ENCODE measurements around the gene LRRC75A. TPM values are rescaled to one million over a fixed set of nuclear protein-coding genes. Genes with fewer than 3 reads are reported as not detected.

LRRC75A gene
- total RNA-seq, 2 donors from 2014 or later, result 3.7 to 4.0 TPM

DNA sequence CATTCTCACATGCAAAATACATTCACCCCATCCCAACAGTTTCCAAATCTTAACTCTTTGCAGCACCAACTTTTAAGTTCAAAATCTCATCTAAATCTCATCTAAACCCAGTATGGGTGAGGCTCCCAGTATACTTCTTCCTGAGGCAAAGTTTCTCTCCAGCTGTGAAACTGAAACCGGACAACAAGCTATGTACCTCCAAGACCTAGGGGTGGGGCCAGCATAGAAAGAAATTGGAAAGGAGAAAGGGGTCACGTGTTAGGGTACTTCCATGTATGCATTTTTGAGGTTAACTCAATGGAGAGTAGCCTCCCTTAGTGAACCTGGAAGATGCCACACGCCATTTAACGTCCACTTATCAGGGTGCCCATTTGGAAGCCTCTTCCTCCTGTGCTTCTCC is 23.9 kb upstream of the LRRC75A start:
- TF ChIP-seq, protein P1, sequence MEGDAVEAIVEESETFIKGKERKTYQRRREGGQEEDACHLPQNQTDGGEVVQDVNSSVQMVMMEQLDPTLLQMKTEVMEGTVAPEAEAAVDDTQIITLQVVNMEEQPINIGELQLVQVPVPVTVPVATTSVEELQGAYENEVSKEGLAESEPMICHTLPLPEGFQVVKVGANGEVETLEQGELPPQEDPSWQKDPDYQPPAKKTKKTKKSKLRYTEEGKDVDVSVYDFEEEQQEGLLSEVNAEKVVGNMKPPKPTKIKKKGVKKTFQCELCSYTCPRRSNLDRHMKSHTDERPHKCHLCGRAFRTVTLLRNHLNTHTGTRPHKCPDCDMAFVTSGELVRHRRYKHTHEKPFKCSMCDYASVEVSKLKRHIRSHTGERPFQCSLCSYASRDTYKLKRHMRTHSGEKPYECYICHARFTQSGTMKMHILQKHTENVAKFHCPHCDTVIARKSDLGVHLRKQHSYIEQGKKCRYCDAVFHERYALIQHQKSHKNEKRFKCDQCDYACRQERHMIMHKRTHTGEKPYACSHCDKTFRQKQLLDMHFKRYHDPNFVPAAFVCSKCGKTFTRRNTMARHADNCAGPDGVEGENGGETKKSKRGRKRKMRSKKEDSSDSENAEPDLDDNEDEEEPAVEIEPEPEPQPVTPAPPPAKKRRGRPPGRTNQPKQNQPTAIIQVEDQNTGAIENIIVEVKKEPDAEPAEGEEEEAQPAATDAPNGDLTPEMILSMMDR (IDR thresholded peaks at IDR 0.05), result no peak
- no peak overlapping the region for H3K4me3 ChIP-seq
- no peak for DNase-seq (ENCODE audit: low spot score)
- ATAC-seq (ENCODE audit: insufficient number of reproducible peaks, low FRiP score, low read depth), result no peak
- no peak overlapping the region for H3K27ac ChIP-seq
- H3K36me3 ChIP-seq, result no peaks in the 10 kb centered on the region
- H3K9me3 ChIP-seq, result no peaks in the 10 kb centered on the region
- peaks cover 2 to 12% of the 10 kb centered on the region in 2 donors for H3K4me1 ChIP-seq (ENCODE audit: control insufficient read depth in 1 of 2, low read depth in 2 of 2)
- no peaks in the 10 kb centered on the region for H3K27me3 ChIP-seq (replicated peaks; ENCODE audit: insufficient read depth)

DNA sequence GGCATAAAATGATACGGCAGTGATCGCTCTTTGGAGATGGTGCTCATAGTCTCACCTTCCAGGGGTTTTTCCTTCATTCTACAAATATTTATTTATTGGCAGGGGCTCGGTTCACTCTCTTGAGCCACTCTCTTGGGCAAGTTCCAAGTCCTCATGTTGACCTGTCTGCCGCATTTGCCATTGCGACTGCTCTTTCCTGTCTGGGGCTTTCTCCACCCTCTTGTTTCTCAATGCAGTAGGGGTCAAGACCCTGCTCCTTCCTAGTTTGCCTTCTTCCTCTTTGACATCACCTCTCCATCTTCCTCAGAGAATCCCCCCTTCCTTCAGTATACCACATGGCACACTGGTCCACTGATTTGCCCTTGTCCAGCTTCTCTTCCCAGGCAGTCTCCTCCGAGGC is 21.9 kb upstream of the LRRC75A start:
- peaks cover 2 to 12% of the 10 kb centered on the region in 2 donors for H3K4me1 ChIP-seq (ENCODE audit: control insufficient read depth in 1 of 2, low read depth in 2 of 2)
- no peaks in the 10 kb centered on the region for H3K27me3 ChIP-seq (replicated peaks; ENCODE audit: insufficient read depth)
- H3K4me3 ChIP-seq, result no peak overlapping the region
- H3K9me3 ChIP-seq, result no peaks in the 10 kb centered on the region
- ATAC-seq (ENCODE audit: insufficient number of reproducible peaks, low FRiP score, low read depth) (no peak), DNase-seq (ENCODE audit: low spot score) (no peak)
- TF ChIP-seq, protein P1 (IDR thresholded peaks at IDR 0.05), result no peak
- H3K27ac ChIP-seq, result no peak overlapping the region
- H3K36me3 ChIP-seq, result no peaks in the 10 kb centered on the region

DNA sequence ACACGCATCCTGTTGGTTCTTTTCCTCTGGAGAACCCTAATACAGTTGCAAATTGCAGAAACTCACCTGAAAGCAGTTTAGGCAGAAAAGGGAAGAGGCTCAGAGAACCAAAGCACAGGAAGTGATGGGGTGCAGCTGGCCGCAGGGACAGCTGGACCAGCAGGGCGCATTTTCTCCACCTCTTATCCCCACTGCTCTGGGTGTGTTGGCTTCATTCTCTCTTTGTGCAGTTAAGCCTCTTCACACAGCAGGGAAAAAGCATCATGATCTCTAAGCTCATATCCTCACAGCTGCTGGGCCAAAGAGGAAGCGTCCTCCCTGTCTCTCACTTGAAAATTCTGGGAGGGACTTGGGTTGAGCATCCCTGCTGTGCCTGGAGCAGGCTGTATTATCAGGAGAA is 20.0 kb upstream of the LRRC75A start:
- TF ChIP-seq, protein P1 (IDR thresholded peaks at IDR 0.05), result no peak
- no peaks in the 10 kb centered on the region for H3K9me3 ChIP-seq
- H3K27me3 ChIP-seq (replicated peaks; ENCODE audit: insufficient read depth), result no peaks in the 10 kb centered on the region
- ATAC-seq (ENCODE audit: insufficient number of reproducible peaks, low FRiP score, low read depth) (no peak), DNase-seq (ENCODE audit: low spot score) (no peak)
- no peak overlapping the region for H3K27ac ChIP-seq
- H3K4me1 ChIP-seq (ENCODE audit: control insufficient read depth in 1 of 2, low read depth in 2 of 2), result peaks cover 1 to 9% of the 10 kb centered on the region in 2 donors
- H3K36me3 ChIP-seq, result no peaks in the 10 kb centered on the region
- H3K4me3 ChIP-seq, result no peak overlapping the region

DNA sequence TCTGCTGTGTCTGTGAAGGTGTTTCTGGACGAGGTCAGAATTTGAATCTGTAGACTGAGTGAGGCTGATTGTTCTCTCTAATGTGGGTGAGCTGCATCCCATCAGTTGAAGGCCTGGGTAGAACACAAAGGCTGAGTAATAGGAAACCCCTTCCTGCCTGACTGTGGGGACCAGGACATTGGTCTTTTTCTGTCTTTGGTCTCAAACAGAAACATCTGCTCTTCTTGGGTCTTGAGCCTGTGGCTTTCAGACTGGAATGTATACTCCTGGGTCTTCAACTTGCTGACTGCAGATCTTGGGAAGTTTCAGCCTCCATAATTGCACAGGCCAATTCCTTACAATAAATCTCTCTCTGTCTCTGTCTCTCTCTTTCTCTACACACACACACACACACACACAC is 19.6 kb upstream of the LRRC75A start:
- Histone ChIP-seq H3K4me3 (no peak overlapping the region), H3K9me3 (no peaks in the 10 kb centered on the region), H3K36me3 (no peaks in the 10 kb centered on the region), H3K27me3 (replicated peaks; ENCODE audit: insufficient read depth) (no peaks in the 10 kb centered on the region), H3K27ac (no peak overlapping the region), H3K4me1 (ENCODE audit: control insufficient read depth in 1 of 2, low read depth in 2 of 2) (peaks cover 0 to 5% of the 10 kb centered on the region in 2 donors)
- TF ChIP-seq, protein P1 (IDR thresholded peaks at IDR 0.05), result no peak
- no peak for DNase-seq (ENCODE audit: low spot score)
- no peak for ATAC-seq (ENCODE audit: insufficient number of reproducible peaks, low FRiP score, low read depth)

DNA sequence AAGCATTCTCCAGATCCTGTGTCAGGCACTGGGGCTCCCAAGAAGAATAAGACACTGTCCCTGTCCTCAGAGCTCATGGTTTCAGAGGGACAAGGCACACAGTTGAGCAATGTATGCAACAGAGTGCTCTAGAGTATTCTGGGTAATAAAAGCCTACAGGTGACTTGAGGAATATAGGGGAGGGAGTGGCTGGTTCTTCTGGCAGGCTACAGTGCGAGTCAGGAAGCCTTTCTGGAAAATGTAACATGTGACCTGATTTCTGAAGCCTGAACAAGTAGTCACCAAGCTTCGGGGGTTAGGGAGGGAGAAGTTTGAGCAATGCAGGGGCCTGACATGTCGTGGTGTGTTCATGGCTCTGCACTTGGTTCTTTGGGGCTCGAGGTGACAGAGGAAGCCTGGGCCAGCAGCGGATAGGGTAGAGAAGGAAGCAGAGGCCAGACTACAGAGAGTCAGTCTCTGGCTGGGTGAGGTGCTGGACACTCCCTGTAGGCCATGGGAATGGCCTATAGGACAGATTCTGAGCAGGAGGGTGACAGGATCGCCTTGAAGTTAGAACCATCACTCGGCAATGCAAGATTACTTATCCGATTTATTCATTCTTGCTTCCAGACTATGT is 16.0 kb upstream of the LRRC75A start:
- Histone ChIP-seq H3K36me3 (no peaks in the 10 kb centered on the region), H3K27ac (no peak overlapping the region), H3K4me1 (ENCODE audit: control insufficient read depth in 1 of 2, low read depth in 2 of 2) (no peaks in the 10 kb centered on the region), H3K4me3 (no peak overlapping the region), H3K9me3 (no peaks in the 10 kb centered on the region), H3K27me3 (replicated peaks; ENCODE audit: insufficient read depth) (no peaks in the 10 kb centered on the region)
- TF ChIP-seq, protein P1 (IDR thresholded peaks at IDR 0.05), result no peak
- ATAC-seq (ENCODE audit: insufficient number of reproducible peaks, low FRiP score, low read depth), result no peak
- no peak for DNase-seq (ENCODE audit: low spot score)
